NCI-H1694 treated with DMSO at 0.1 percent for 48 hours (cell line): ENCODE data around the gene WNK2.

Source experiments
- DNase-seq: peaks from one replicate; lab custom pipeline; 2025; lab: John Stamatoyannopoulos, UW

The WNK2 gene

GRCh38 chr9:93255494-93255867 lies 71.5 kb downstream of the WNK2 start:
- DNase-seq = no peak

GRCh38 chr9:93255994-93256877 lies 72.3 kb downstream of the WNK2 start:
- DNase-seq = no peak

GRCh38 chr9:93256878-93257807 lies 73.2 kb downstream of the WNK2 start:
- no peak for DNase-seq

- no peak for DNase-seq
Observed at GRCh38 chr9:93257808-93258331, 73.9 kb downstream of the WNK2 start.

GRCh38 chr9:93258419-93258817 lies 74.5 kb downstream of the WNK2 start:
- no peak for DNase-seq

- DNase-seq = no peak
Observed at GRCh38 chr9:93258818-93259489, 75.0 kb downstream of the WNK2 start.

- no peak for DNase-seq
Observed at GRCh38 chr9:93259490-93260262, 75.7 kb downstream of the WNK2 start.

- no peak for DNase-seq
Observed at GRCh38 chr9:93260263-93261066, 76.5 kb downstream of the WNK2 start.

- DNase-seq = no peak
Observed at GRCh38 chr9:93261281-93261680, 77.3 kb downstream of the WNK2 start.

GRCh38 chr9:93261735-93262523 lies 78.0 kb downstream of the WNK2 start:
- no peak for DNase-seq

- no peak for DNase-seq
Observed at GRCh38 chr9:93262537-93263310, 78.8 kb downstream of the WNK2 start.

- DNase-seq = no peak
Observed at GRCh38 chr9:93263334-93264229, 79.6 kb downstream of the WNK2 start.

- DNase-seq = no peak
Observed at GRCh38 chr9:93264338-93265125, 80.6 kb downstream of the WNK2 start.

GRCh38 chr9:93265301-93265971 lies 81.5 kb downstream of the WNK2 start:
- DNase-seq = no peak

GRCh38 chr9:93265972-93266371 lies 82.0 kb downstream of the WNK2 start:
- no peak for DNase-seq

- no peak for DNase-seq
Observed at GRCh38 chr9:93266521-93267001, 82.6 kb downstream of the WNK2 start.
